ENCODE results near the gene DHX8.
"Not testable (repeated sequence)": the region's sequence is repeated elsewhere in the genome, so short reads cannot be mapped to it uniquely, and the experiment has no call there.

The DHX8 gene

DNA sequence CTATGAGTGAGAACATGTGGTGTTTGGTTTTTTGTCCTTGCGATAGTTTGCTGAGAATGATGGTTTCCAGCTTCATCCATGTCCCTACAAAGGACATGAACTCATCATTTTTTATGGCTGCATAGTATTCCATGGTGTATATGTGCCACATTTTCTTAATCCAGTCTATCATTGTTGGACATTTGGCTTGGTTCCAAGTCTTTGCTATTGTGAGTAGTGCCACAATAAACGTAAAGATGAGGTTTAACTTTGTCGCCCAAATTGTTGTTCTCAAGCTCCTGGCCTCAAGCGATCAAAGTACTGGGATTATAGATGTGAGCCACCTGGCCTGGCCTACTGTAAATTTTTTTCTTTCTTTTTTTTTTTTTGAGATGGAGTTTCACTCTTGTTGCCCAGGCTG is 21.2 kb upstream of the DHX8 start:
- not testable (repeated sequence) for DNase-seq

DNA sequence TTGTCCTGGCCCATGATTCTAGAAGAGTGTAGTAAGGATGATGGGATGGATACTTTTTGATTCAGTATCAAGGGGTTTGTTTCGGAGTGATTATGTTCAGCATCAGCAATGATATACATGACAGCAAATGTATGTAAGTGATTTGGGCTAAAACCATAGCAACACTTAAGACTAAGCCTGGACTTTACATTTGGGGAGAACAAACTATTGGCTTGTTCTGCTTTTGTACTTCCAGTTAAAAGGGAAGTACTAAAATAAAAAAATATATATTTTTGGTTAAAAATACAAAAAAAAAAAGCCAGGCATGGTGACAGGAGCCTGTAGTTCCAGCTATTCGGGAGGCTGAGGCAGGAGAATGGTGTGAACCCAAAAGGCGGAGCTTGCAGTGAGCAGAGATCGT is 20.5 kb upstream of the DHX8 start:
- no peak for DNase-seq

DNA sequence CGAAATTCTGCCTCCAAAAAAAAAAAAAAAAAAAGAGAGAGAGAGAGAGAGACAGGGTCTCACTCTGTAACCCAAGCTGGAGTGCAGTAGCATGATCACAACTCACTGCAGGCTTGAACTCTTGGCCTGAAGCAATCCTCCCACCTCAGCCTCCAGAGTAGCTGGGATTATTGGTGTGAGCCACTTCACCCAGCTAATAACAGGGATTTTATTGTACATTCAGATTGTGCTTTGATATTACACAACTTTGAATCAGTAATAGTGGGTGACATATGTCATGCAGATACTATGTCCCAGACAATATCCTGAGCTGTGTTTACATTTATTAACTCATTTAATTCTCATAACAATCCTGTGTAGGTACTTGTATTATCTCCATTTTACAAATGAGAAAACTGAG is 19.7 kb upstream of the DHX8 start:
- no peak for DNase-seq

DNA sequence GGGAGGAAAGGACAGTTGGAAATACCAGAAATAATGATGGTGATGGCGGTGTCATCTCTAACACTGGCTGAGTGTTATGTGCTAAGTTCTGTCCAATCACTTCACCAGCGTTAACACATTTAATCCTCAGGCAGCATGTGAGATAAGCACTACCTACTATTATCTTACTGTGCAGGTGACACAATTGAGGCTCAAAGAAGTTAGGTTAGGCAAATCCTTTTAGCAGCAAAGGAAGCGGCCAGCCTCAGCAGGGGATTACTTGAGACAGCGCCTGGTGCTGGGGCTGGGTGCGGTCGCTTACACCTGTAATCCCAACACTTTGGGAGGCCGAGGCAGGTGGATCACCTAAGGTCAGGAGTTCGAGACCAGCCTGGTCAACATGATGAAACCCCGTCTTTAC is 18.7 kb upstream of the DHX8 start:
- no peak for DNase-seq

DNA sequence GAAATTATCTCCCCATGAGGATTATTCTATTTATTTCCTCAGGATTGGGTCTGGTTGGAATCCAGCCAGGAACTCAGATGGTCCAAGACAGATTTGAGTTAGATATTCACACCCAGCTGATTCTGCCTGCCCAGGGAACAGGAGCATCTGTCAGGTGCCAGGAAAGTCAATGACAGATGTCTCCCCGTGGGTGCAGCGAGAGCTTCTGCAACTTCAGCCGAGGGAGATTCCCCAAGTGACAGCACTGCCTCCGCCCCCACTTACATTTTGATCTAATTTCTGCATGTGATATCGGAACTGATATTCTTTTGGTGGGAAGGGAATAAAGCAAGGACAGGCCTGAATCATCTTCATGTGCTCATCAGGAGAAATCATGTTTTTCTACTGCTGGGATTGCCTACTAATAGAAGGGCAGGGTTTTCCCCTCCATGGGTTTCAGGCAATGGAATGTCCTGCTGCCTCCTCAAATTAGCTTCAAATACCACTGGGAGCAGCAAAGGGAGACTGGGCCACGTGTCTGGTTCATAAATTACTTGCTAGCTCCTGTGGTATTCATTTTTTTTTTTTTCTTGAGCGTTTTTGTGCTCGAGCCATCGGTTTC is 15.7 kb upstream of the DHX8 start:
- no peak for DNase-seq

DNA sequence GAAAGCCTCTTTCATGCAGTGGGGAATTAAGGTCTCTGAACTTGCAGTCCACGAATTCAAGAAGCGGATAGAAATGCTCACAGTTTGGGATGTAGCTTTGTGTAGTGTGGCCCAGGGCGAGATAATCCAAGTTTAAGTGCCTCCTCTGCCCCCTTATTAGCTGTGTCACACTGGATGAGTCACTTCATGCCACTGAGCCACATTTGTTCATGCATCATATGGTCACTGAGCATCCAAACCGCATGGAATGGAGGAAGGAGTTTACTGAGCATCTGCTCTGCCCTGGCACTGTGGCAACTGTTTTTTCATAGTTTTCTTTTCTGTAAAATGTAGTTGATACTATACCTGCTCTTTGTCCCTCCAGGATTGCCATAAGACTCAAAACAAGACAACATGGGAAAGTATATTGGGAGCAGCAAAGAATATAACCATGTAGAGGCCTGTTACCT is 15.1 kb upstream of the DHX8 start:
- DNase-seq: no peak

DNA sequence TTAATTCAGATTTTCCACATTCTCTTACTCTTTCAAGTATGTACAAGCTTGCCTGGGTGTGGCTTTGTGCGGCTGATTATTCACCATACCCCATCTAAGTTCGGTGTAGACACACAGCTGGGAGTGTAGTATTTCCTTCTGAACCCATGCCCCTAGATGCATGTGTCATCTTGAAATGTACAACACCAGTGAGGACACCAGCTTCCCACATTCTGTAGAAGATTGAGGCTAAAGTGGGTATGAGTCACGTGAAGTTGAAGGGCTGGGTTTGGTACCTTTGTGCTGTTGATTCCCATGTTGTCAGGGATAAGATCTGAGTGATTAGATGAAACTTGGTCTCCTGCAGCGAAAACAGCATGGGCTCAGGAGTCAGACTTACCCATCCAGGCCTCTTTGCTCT is 14.6 kb upstream of the DHX8 start:
- no peak for DNase-seq

DNA sequence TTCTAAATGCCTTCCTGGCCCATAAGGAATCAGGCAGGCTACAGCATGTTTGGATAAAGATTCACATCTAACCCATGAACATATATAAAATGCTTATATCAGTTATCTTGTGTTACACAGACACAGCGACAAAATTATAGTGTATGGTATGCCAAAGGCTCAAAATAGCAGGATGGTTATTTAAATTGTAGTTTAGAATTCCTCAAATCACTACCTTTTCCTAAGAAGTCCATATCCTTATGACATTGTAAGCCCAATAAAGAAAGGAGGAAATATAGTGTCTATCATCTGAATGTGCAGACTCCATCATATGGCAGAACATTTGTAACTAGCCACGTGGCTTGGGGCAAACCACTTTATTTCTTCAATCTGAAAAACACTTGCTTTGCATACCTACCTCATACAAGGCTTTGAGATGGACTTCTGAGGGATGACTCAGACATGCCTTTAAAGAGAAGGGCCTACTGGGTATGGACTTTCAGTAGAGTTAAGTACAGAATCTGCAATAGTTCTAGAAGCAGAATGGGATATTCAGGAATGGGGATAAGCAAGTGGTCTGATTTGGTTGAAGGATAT is 12.1 kb upstream of the DHX8 start:
- DNase-seq: no peak

DNA sequence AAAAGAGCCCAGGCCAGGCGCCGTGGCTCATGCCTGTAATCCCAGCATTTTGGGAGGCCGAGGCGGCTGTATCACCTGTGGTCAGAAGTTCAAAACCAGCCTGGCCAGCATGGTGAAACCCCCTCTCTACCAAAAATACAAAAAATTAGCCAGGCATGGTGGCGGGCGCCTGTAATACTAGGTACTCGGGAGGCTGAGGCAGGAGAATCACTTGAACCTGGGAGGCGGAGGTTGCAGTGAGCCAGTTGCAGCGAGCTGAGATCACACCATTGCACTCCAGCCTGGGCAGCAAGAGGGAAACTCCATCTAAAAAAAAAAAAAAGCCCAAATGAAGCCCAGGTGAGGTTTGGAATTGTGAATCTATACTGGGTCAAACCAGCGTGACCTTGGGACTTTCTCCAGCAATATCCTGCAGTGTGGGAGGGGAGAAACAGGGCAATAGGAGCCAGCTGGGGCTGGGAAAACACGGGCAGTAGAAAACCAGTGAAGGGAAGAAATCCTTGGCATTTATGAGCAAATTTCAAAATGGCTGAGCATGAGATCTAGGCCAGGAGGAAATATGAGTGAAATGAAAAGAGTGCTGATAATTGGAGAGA is 8.2 kb upstream of the DHX8 start:
- no peak for DNase-seq

DNA sequence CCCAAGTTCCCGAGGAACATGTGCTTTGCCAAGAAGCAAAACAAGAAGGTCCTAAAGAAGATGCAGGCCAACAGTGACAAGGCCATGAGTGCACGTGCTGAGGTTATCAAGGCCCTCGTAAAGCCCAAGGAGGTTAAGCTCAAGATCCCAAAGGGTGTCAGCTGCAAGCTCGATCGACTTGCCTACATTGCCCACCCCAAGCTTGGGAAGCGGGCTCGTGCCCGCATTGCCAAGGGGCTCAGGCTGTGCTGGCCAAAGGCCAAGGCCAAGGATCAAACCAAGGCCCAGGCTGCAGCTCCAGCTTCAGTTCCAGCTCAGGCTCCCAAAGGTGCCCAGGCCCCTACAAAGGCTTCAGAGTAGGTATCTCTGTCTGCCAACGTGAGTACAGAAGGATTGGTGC is 7.5 kb upstream of the DHX8 start:
- not testable (repeated sequence) for DNase-seq

DNA sequence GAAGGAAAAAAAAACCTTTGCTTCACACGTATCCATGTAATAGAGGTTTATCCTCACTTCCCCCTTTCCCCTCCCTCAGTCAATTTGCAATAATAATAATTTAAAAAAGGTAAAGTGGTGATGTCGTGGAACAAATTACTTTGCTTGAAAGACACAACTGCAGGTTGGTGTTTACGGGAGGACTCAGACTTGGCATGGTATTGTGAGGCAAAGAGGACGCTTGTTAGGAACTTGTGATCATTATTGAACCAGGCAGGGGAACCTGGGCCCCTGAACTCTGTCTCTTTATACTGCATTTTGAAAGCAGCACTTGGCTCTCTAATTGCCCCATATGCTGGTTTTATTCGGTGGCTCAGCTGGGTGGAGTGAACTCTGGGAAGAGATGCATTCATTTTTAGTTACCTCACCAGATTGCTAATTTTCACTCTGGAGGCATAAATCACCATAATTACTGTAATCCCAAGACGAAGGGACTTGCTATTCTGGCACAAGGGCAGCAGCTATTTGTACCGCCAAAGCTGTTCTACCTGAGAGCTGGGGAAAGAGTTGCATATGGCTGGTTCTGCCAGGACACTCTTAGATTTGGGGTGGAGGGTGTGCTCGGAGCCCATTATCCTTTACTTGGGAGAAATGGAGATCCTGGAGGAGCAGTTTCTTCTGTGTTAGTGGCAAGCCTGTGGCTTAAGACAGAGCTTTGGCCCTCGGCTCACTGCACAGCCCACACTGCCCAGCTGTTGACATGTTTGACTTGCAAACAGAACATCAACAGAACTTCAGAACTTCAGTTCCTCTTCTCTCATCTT is 5.7 kb upstream of the DHX8 start:
- no peak for DNase-seq

DNA sequence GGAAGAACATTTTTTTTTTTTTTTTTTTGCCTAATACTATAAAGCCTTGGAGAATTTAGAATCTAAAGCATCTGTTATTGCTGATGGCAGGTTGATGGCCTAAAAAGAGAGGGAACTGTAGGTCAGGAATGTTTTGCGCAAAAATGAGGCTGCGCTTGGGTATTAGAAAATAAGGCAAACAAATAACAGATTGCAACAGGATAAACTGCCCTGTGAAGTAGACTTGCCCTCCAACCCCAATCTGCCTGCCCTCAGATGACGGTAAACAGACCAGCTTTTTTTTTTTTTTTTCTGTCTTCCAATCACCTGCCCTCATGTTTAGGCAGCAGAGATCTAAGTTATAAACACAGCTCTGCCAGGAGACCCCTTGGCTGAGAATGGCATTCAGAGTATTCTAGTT is 3.8 kb upstream of the DHX8 start:
- no peak for DNase-seq

DNA sequence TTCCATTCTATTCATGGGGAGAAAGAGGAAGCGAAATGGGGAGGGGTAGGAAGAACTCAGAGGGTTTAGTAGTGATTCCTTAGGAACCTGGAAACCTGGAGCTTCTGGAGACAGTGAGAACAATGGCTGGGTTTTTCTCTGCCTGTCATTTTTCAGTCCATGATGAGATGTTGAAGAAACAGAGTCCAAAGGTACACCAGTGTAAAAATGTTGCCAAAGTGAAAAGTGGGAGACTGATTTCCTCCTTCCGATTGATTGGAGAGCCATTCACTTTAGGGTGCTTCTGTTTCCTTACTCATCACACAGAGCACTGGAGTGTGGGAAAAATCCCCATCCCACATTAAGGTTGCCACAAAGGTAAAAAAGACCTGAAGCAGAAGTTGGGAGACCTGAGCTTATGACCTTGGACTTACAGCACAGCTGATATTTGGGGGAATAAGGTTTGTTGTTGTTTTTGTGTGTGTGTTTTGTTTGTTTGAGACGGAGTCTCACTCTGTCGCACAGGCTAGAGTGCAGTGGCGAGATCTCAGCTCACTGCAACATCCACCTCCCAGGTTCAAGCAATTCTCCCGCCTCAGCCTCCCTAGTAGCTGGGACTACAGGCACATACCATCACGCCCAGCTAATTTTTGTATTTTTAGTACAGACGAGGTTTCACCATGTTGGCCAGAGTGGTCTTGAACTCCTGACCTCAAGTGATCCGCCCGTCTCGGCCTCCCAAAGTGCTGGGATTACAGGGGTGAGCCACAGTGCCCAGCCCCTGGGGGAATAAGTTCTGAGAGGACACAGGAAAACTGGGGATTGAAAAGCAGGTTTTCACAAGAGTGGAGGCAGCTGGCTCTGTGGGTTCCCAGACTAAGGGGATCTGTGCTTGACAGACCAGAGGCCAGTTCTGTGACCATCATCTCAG is 1.4 kb upstream of the DHX8 start:
- no peak for DNase-seq

DNA sequence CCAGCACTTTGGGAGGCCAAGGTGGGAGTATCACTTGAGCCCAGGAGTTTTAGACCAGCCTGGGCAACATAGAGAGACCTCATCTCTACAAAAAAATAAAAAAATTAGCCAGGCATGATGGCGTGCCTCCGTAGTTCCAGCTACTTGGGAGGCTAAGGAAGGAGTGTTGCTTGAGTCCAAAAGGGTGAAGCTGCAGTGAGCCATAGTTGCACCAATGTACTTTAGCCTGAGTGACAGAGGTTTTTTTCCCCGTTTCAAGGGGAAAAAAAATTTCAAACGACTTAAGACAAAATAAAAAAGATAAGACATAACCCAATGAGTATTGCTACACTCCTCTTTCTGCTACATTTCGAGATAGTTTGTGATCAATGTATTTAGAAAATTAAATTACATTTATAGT is 6.8 kb downstream of the DHX8 start:
- DNase-seq: no peak

DNA sequence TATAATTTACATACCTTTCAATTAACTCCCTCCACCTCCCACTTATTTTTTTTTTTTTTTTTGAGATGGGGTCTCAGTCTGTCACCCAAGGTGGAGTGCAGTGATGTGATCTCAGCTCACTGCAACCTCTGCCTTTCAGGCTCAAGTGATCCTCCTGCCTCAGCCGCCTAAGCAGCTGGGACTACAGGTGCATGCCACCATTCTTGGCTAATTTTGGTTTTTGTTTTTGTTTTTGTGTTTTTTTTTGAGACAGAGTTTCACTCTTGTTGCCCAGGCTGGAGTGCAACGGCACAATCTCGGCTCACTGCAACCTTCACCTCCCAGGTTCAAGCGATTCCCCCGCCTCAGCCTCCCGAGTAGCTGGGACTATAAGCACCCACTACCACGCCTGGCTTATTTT is 25.7 kb downstream of the DHX8 start:
- DNase-seq: not testable (repeated sequence)

DNA sequence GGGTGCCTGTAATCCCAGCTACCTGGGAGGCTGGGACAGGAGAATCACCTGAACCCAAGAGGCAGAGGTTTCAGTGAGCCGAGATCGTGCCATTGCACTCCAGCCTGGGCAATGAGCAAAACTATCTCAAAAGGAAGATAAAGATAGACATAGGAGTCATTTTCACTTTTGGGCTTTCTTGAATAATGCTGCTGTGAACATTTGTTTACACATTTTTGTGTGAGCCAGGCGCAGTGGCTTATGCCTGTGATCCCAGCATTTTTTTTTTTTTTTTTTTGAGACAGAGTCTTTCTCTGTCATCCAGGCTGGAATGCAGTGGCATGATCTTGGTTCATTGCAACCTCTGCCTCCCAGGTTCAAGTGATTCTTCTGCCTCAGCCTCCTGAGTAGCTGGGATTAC is 27.4 kb downstream of the DHX8 start:
- not testable (repeated sequence) for DNase-seq

DNA sequence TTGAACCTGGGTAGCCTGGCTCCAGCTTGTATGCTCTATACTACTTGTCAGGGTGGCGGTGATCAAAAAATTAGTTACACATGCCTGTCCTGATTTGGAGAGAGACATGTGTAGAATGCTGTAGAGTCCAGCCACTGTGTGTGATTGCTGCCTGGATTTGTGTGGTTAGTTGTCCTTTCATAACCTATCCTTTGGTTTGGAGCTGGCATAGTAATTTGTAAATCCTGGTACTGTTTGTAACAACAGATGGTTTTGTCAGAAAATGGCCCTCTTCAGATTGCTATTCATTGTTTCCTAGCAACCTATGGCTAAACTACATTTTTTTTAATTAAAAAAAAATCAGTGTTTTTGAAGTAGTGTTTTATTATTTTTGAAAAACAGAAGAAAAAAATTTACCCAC is 31.9 kb downstream of the DHX8 start:
- DNase-seq: no peak

DNA sequence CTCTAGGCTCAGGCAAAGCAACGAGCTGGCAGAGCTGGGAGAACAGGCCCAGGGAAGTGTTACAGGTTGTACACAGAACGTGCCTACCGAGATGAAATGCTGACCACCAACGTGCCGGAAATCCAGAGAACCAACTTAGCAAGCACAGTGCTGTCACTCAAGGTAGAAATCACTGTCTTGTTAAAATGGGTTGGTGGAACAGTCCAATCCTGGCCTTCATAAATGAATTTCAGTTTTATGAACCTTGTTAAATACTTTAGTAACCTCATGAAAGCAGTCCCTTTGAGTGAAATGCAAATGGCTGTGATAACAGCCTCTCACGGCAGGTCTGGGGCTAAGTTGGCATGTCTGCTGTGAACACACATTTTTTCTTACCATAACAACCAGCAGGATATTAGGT is 33.4 kb downstream of the DHX8 start:
- no peak for DNase-seq

DNA sequence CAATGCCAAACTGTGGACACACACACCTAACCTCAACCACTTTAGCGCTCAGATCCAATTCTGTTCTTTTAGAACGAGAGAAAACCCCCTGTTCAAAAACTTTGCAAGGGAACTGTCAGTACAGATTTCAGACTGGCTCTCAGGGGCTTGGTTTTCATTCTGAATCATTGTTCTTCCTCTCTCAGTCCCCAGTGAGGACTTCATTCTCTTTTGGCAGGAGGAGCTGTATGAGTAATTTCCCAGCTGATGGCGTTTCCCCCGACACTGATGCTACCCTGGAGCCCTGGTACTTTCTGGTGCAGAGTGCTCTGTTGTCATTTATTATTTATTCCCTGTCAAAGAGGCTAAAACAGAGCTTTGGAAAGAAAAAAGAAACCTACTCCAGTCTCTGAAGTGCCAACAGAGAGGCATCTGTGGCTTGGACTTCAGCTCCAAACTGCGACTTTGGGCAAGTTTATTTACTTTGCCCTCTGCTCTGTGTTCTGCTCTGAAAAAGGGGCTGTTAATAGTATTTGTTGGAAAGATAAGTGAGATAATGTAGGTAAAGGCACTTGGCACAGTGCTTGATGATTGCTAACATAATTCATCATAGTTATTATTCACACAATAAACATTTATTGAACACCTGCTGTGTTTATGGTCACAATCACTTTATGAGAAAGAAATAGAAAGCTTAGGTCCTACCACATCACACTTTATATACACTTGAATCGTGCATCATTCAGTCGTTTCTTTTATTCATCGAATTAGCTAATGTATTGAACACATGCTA is 34.0 kb downstream of the DHX8 start:
- DNase-seq: no peak

DNA sequence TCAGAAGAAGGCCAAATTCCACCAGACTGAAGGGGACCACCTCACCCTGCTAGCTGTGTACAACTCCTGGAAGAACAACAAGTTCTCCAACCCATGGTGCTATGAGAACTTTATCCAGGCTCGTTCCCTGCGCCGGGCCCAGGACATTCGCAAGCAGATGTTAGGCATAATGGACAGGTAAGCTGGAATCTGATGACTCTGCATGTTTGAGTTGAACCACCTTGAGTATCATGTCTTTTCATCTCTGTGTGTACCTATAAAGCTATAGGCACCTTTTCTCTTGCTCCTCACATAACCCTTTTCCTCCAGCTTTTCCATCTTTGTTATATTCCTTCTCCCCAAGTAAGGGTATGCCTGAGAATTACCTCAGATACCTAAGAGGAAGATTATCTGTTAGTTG is 37.6 kb downstream of the DHX8 start:
- DNase-seq: no peak

DNA sequence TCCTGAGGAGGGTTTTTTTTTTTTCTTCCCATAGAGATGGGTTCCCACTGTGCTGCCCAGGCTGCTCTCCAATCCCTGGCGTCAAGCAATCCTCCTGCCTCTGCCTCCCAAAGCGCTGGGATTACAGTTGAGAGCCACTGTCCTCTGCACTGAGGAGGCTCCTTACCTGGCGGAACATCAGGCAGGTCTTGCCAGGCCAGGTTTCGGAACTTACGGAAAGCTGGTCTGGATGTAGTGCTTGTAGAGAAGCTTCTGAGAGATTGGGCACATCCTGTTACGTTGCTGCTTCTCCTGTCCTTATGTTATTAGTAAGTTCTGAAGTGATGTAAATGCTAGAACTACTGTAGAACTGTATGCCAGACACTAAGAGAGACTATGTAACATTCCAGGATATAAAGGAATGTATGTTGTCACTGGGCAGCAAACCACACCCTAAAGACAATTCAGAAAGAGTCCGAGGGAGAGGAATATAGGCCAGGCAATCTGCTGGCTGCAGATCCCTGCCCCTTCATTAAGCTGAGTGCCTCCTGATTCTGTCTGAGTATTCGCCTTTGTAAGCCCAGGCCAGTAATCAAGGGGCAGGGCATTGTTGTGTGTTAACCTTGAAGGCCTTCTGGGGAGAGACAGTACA is 41.3 kb downstream of the DHX8 start:
- no peak for DNase-seq
